Measurements from ENCODE around the gene C6orf89.

DNA sequence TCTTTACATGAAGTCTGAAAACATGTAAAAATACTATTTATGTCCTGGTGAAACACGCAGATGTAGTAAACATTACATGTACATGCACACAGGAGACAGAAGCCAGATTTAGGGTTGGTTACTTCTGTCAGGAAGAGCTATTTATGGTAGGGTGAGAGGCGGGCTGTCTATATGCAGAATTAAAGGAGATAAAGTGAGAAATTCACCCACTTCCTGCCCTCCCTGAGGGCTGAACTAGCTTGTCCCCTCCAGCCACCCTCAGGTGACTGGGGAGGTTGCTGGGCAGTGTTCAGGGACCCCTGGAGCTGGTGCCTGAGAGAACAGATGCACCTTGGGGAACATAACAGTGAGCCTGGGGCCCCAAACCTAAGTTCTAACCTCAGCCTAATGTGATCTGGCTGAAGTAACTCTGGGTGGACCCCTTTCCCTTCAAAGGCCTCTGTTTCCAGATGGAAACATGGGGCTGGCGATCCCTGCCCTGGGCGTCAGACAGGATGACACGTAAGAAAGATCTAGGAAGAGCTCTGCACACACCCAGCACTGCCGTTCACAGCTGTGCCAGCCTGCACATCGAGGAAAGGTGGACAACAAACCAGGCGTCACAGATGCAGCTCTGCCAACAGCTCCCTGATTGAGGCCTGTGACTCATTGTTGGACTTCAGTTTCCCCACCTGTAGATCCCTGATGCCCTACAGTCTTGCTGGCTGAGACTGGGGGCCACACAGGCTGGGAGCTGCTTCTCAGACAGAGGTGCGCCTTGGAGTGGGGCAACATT is 70.1 kb downstream of the C6orf89 start:
- TF ChIP-seq, protein P1, sequence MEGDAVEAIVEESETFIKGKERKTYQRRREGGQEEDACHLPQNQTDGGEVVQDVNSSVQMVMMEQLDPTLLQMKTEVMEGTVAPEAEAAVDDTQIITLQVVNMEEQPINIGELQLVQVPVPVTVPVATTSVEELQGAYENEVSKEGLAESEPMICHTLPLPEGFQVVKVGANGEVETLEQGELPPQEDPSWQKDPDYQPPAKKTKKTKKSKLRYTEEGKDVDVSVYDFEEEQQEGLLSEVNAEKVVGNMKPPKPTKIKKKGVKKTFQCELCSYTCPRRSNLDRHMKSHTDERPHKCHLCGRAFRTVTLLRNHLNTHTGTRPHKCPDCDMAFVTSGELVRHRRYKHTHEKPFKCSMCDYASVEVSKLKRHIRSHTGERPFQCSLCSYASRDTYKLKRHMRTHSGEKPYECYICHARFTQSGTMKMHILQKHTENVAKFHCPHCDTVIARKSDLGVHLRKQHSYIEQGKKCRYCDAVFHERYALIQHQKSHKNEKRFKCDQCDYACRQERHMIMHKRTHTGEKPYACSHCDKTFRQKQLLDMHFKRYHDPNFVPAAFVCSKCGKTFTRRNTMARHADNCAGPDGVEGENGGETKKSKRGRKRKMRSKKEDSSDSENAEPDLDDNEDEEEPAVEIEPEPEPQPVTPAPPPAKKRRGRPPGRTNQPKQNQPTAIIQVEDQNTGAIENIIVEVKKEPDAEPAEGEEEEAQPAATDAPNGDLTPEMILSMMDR (IDR thresholded peaks at IDR 0.05): no peak
- no peak for TF ChIP-seq POLR2A (IDR thresholded peaks at IDR 0.05)
- no peak for TF ChIP-seq EP300 (IDR thresholded peaks at IDR 0.05; ENCODE audit: low read depth)
